Dedifferentiated amniotic fluid mesenchymal stem cell (primary cell): Measurements from ENCODE around the gene EXOSC10.
A peak's percentile ranks its signal among the peaks of the same experiment; 100 is the strongest.
"Not testable (repeated sequence)": the region's sequence is repeated elsewhere in the genome, so short reads cannot be mapped to it uniquely, and the experiment has no call there.

ENCODE experiments used
- DNase-seq: peaks from one replicate; pipeline ENCODE4 v3.0.0-alpha.2; 2016; ENCODE audit errors: extremely low spot score

EXOSC10 gene

DNA sequence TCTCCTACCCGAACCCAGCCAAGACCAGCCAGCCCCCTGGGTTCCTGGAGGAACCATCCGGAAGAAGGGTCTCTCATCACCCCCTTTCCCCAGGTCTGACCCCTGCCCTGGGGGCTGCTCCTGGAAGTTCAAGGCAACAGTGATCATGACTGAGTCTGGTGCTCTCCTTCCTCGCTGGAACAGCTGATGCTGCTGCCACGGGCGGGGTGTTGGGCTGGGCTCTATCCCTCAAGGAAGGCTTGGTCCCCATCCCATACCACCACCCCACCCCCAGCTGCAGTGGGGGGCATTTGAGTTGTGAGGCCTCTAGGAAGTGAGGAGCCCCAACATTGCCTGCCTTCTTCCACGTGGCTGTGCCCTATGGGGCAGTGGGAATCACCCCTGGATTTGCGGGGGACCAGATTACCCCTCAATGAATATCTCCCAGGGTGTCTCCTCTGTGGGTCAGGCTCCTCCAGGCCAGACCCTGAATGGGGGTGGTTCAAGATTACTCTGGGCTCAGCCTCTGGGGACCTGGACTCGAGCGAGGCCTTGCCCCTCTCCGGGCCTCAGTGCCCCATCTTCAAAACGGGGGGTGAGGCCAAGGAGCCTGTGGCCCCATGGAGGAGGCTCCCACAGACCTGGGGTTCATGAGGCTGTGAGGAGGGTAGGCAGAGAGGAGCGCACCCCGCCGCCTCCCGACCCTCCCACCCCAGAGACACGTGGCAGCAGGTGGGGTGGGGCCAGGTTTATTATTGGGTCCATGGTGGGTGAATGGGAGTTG is 55.4 kb downstream of the EXOSC10 start:
- no peak for DNase-seq

DNA sequence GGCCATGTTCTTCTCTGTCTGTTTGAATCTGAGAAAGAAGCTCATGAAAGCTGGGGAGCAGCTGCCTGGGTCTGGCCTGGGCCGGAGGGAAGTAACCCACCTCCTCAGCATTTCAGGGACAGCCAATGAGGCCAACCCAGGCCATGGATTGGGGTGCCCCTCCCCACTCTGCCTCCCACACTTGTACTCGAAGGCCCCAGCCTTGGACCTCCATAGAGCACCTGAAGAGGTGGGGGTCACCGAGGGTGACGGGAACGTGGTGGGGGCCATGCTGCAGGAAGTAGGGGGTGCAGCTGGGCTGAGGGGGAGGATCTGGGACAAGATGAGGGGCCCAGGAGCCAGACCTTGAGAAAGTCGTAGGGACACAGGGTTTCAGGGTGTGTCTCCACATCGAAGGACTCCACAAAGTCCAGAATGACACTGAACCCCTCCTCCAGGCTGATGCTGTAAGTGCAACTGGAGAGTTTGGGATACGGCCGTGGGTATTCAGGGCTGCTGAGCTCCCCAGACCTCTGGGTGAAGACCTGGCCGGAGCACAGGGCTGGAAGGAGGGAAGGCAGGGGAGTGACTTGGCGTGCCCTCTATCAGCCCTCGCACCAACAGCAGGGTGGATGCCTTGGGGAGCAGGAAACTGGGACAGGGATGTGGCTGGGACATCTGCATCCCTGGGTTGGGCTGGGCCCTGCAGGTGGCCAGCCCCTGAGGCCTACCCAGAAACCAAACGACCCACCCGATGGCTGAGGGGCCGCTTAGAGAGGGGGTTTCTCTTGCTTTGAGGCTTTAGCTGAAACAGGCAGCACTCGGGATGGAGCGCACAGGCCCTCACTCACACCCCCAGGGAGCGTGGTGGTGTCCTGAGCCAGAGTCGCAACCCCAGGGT is 56.4 kb downstream of the EXOSC10 start:
- no peak for DNase-seq

DNA sequence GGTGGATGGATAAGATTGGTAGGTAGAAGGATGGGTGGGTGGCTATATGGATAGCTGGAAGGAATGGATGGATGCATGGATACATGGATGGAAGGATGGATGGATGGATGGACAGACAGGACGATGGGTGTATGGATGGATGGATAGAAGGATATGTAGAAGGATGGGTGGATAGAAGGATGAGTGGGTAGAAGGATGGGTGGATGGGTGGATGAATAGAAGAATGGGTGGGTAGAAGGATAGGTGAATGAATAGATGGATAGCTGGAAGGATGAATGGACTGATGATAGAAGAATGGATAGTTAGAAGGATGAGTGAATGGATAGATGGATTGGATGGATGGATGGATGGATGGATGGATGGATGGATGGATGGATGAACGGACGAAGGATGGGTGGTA is 57.6 kb downstream of the EXOSC10 start:
- no peak for DNase-seq

DNA sequence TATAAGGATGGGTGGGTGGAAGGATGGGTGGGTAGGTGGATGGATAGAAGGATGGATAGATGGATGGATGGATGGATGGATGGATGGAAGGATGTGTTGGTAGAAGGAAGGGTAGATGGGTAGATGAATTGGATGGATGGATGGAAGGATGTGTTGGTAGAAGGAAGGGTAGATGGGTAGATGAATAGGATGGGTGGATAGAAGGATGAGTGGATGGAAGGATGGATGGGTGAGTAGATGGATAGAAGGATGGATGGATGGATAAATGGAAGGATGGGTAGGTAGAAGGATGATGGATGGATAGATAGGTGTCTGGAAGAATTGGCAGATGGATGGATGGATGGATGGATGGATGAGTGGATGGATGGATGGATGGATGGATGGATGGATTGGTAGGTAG is 58.6 kb downstream of the EXOSC10 start:
- DNase-seq = no peak

DNA sequence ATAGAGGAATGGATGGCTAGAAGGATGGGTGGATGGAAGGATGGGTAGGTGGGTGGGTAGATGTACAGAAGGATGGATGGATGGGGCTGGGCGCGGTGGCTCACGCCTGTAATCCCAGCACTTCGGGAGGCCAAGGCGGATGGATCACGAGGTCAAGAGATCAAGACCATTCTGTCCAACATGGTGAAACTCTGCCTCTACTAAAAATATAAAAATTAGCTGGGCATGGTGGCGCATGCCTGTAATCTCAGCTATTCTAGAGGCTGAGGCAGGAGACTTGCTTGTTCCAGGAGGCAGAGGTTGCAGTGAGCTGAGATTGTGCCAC is 59.6 kb downstream of the EXOSC10 start:
- DNase-seq = not testable (repeated sequence)

DNA sequence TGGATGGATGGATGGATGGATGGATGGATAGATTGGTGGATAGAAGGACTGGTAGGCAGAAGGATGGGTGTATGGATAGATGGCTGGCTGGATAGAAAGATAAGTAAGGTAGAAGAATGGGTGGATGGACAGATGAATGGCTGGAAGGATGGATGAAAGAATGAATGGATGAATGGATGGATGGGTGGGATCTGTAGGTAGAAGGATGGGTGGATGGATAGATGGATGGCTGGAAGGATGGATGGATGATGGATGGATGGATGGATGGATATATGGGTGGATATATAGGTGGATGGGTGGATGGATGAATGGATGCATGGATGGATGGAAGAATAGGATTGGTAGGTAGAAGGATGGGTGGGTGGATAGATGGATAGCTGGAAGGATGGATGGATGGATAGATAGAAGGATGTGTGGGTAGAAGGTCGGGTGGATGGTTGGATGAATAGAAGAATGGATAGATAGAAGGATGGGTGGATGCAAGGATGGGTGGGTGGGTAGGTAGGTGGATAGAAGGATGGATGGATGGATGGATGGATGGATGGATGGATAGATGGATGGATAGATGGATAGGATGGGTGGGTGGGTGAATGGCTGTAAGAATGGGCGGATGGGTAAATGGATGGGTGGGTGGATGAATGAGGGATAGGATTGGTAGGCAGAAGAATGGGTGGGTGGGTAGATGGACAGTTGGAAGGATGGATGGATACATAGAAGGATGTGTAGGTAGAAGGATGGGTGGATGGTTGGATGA is 60.1 kb downstream of the EXOSC10 start:
- no peak for DNase-seq

DNA sequence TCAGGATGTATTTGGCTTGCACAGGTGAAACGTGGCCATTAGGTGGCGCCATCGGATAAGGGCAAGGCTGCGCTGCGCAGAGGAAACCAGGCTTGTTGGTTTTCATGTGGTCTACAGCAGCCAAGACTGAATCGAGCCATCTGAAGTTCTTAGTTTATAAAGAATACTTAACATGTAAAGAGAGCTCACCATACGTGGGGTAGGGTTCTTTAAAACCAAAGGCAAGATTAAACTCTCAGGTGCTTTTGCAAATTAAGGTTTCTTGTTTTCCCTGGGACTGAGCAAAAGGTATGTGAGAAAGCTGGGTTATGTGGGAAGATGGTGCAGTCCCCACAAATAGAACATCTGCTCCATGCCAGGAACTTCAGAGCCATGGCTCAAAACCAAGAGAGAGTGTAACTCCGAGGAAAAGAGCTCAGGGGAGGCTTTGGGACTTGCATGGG is 61.9 kb downstream of the EXOSC10 start:
- DNase-seq = peak; percentile 85

DNA sequence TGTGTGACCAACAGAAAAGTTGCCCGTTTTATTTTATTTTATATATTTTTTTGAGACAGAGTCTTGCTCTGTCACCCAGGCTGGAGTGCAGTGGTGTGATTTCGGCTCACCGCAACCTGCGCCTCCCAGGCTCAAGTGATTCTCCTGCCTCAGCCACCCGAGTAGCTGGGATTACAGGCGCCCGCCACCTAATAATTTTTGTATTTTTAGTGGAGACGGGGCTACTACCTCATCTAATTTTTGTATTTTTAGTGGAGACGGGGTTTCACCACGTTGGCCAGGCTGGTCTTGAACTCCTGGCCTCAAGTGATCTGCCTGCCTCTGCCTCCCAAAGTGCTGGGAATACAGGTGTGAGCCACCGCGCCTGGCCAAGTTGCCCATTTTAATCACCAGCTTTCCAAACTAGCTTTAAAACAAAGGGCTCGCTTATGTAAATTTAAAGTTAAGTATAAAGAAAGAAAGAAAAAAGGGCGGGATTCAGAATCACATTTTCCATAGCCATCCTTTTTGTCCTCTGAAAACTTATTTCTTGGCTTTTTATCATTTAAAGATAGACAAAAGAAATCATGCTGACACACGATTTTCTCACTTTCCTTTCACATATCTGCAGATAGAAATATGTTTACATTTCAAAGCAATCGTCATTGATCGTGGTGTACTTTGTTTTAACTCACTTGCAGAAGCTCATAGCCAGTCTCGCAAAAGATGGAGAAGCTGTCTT is 62.5 kb downstream of the EXOSC10 start:
- DNase-seq = not testable (repeated sequence)

DNA sequence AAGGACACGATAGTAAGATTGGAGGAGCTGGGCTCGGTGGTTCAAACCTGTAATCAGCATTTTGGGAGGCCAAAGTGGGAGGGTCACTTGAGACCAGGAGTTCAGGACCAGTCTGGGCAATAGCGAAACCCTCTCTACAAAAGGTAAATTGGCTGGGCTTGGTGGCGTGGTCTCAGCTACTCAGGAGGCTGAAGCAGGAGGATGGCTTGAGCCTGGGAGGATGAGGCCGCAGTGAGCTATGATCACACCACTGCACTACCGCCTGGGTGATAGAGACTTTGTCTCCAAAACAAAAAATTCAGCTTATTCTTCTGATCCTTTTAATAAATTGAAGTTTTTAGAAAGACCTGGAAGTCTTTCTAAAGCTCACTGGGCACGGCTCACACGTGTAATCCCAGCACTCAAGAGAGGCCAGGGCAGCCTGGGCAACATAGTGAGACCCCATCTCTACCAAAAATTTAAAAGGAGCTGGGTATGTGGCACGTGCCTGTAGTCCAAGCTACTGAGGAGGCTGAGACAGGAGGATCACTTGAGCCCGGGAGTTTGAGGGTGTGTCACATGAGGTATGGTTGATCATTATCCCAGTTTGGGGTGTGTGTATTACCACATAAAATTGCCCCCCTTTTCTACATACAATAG is 67.9 kb downstream of the EXOSC10 start:
- no peak for DNase-seq

DNA sequence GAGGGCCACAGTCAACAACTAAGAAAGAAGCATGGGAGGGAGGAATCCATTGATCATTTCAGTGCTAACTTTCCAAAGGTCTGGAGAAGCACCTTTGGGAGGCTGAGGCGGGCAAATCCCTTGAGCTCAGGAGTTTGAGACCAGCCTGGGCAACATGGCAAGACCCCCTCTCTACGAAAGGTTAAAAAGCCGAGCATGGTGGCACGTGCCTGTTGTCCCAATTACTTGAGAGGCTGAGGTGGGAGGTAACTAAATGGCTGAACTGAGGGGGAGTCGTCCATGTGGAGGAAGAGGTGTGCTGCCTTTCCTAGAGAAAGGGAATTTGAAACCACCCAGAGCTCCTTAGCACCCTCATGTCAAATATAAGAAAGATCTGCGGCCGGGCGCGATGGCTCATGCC is 68.8 kb downstream of the EXOSC10 start:
- no peak for DNase-seq

DNA sequence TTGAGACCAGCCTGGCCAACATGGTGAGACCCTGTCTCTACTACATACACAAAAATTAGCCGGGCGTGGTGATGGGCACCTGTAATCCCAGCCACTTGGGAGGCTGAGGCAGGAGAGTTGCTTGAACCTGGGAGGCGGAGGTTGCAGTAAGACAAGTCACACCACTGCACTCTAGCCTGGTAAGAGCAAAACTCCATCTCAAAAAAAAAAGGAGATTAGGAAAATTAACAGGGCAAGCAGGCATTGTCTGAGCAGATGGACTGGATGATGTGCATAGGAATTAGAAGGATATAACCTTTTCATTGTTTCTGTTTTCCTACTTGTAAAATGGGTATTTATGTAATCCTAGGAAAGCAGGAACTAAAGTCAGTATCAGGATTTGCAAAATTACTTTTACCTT is 71.7 kb downstream of the EXOSC10 start:
- no peak for DNase-seq

DNA sequence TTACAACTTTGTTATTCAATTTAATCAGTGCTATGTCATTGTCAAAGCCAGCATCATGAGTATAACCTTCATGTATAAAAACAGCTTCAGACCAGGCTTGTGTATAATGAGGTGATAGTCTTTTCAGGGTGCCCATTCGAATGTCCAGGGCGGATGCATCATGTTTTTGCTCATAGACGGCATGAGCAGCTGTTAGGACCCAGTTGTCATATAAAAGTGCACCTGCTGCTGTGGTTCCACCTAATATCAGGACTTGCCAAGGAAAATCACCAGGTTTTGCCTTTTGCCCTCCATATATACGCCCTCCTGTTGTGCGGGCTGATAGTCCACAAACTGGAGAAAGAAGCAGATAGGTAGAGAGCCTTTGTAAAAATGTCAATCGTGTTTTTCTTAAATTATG is 72.4 kb downstream of the EXOSC10 start:
- DNase-seq = no peak

DNA sequence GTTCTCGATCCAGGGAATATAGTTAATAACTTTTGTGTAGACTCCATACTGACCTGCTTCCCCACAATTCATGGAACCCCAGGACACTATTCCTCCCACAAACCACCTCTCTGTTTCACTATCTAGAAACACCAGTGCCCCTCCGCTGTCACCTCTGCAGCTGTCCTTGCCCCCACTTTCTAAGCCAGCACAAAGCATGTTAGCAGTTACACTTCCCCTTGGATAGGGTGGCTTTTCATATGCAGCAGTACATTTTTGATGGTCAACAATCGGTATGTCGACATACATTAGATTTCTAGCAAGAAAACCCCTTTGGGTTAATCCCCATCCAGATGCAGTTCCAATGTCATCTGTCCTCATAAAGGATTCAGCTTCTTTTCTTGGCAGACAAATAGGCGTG is 72.8 kb downstream of the EXOSC10 start:
- DNase-seq = no peak

DNA sequence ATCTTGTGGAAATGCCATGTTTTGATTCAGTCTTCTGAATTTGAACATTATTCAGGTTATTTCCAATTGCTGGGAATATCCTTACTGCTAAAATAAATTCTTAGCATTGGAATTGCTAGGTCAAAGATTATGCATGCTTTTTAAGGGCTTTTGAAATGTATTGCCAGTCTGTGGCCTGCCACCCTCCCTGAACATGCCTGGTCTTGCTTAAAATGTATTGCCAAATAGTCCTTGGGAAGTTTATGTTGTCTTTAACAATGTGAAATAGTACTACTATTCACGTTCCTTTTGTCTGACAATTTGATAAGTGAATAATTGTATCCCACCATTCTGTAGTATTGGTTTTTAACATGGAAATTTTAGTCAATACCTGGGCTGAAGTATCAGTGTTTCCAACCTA is 73.6 kb downstream of the EXOSC10 start:
- no peak for DNase-seq

DNA sequence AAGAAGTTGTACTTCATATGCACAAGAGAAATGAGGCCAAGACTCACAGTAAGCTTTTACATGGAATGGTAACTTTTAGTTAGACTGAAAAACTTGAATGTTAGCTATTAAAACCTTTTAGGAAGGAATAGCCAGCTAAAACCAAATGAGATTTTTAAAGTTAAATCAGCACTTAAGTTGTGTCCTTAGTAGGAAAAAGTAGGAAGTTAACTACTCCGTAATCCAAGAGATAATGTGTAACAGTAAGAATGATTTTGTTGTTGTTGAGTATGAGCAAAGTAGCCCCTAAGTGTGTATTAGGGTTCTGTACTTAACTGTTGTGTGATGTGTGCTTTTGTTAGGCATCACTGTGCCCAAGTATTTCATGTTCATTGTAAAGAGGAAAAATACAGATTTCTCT is 74.1 kb downstream of the EXOSC10 start:
- no peak for DNase-seq

DNA sequence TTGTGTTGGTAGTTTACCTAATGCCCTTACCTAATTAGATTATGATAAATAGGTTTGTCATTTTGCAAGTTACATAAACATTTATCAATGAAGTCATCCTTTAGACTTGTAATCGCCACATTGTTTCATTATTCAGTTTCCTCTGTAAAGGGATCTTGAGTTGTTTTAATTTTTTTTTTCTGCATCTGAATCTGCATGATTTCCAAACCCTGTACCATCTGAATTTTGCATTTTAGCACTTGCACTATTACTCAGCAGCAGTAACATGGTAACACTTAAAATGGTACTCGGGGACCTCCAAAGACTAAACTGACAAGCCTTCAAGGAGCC is 74.8 kb downstream of the EXOSC10 start:
- no peak for DNase-seq

DNA sequence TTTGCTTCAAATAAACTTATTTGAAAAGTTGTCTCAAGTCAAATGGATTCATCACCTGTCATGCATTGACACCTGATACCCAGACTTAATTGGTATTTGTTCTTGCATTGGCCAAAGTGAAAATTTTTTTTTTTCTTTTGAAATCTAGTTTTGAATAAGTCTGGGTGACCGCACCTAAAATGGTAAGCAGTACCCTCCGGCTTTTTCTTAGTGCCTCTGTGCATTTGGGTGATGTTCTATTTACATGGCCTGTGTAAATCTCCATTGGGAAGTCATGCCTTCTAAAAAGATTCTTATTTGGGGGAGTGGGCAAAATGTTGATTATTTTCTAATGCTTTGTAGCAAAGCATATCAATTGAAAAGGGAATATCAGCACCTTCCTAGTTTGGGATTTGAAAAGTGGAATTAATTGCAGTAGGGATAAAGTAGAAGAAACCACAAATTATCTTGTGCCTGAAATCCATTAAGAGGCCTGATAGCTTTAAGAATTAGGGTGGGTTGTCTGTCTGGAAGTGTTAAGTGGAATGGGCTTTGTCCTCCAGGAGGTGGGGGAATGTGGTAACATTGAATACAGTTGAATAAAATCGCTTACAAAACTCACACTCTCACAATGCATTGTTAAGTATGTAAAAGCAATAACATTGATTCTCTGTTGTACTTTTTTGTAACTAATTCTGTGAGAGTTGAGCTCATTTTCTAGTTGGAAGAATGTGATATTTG is 75.4 kb downstream of the EXOSC10 start:
- no peak for DNase-seq

DNA sequence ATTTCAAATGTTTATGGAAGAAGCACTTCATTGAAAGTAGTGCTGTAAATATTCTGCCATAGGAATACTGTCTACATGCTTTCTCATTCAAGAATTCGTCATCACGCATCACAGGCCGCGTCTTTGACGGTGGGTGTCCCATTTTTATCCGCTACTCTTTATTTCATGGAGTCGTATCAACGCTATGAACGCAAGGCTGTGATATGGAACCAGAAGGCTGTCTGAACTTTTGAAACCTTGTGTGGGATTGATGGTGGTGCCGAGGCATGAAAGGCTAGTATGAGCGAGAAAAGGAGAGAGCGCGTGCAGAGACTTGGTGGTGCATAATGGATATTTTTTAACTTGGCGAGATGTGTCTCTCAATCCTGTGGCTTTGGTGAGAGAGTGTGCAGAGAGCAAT is 76.5 kb downstream of the EXOSC10 start:
- DNase-seq = no peak

DNA sequence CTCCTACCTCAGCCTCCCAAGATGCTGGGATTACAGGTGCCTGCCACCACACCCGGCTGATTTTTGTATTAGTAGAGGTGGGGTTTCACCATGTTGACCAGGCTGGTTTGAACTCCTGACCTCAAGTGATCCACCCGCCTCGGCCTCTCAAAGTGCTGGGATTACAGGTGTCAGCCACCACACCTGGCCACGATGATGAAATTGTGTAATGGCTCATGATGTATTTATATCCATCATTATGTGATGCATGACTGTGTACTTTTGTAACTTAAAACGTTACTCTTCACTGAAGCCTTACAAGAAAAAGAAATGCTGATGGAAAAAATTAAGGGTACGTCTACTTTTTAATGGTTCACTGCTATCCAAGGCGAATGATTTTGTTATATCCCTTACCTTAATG is 79.7 kb downstream of the EXOSC10 start:
- DNase-seq = no peak

DNA sequence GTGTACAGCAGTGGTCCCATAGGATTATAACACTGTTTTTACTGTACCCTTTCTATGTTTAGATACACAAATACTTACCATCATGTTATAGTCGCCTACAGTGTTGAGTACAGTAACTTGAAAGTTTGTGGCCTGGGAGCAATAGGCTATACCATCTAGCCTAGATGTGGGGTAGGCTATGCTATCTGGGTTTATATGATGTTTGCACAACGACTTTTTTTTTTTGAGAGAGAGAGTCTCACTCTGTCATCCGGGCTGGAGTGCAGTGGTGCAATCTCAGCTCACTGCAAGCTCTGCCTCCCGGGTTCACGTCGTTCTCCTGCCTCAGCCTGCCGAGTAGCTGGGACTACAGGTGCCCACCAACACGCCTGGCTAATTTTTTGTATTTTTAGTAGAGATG is 80.3 kb downstream of the EXOSC10 start:
- not testable (repeated sequence) for DNase-seq
